Erythroblast (primary cell): ENCODE results near the gene CDKAL1.

Source experiments
- GATA1 ChIP-seq: IDR thresholded peaks from 2 replicates; pipeline ENCODE4 v1.6.1; 2011; ENCODE audit warnings: low read depth, mild to moderate bottlenecking, control low read depth, low read length, moderate library complexity
- POLR2A ChIP-seq: IDR thresholded peaks from 2 replicates; pipeline ENCODE4 v1.6.1; 2011; ENCODE audit warnings: mild to moderate bottlenecking, low read length

DNA sequence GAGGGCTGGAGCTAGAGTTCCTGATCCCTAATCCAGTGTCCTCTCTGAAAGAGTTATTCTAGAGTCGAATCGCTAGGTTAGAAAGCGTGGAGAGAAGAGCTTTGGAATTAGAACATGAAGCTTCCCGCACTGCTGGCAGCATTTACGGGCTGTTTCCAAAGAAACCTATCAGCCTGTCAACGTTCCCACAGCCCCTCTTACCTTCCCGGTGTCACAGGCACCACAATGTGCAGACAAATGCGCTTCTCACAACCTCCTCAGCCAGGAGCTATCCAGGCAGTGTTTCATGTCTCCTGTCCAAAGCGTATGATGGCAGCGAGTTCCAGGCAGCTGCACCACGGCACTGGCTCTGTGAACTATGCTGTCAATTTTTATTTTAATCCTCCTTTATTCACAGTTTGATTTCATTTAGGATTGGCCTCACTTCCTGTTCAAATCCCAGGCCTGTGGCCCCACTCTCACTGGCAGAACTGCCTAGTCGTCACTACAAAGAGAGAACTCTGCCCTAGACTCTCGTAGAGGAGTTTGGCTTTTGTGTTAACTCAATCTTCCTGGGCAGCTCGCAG, 736.5 kb downstream of the CDKAL1 start:
- TF ChIP-seq POLR2A (no peak), GATA1 (no peak)
